Panc1 (cell line): ENCODE measurements around the gene ITIH2. TPM values are rescaled to one million over a fixed set of nuclear protein-coding genes. Genes with fewer than 3 reads are reported as not detected.

Experiments
- ATAC-seq: fragments of 200-7000 bp; cut with Tn5 transposase; 2 replicates; pipeline ENCODE4 v1.9.1; 2020; ENCODE audit warnings: mild to moderate bottlenecking, moderate library complexity
- BruUV-seq: library from RNA; stranded (reverse); fragments of 400-500 nt; replicated peaks from 2 replicates; lab custom pipeline; 2021; lab: Mats Ljungman, UMichigan
- CTCF ChIA-PET: fragments of 300-600 bp; sonication (Branson Sonifier 250); formaldehyde crosslinking; loops from one replicate; lab custom pipeline; 2022; ENCODE audit warnings: antibody characterized with exemption; lab: Charles Lee
- POLR2A ChIA-PET: fragments of 300-600 bp; sonication (Branson Sonifier 250); formaldehyde crosslinking; loops from one replicate; lab custom pipeline; 2022; ENCODE audit warnings: antibody characterized with exemption; lab: Charles Lee
- DNase-seq: peaks from one replicate; pipeline ENCODE4 v3.0.0-alpha.2; 2010; ENCODE audit warnings: low read depth, low spot score
- H3K27ac ChIP-seq: 2 replicates; pipeline ENCODE4 v1.5.1; 2011; ENCODE audit warnings: mild to moderate bottlenecking, low read length, inconsistent platforms
- H3K27me3 ChIP-seq: fragments of 200-500 bp; sonication (Bioruptor generic); 2 replicates; pipeline ENCODE4 v1.6.0; 2014; ENCODE audit warnings: low read length, inconsistent platforms; ENCODE audit not compliant: control insufficient read depth, insufficient read depth
- H3K36me3 ChIP-seq: fragments of 200-500 bp; sonication (Bioruptor generic); 2 replicates; pipeline ENCODE4 v1.5.1; 2014; ENCODE audit warnings: inconsistent platforms, mild to moderate bottlenecking, low read length, moderate library complexity; ENCODE audit not compliant: control insufficient read depth, insufficient read depth
- H3K4me1 ChIP-seq: 2 replicates; pipeline ENCODE4 v1.5.1; 2011; ENCODE audit warnings: inconsistent platforms, mild to moderate bottlenecking, low read length, moderate library complexity; ENCODE audit not compliant: control insufficient read depth, insufficient read depth
- H3K4me3 ChIP-seq, 2 experiments: 2 replicates each; pipeline ENCODE4 v1.5.1; 2011 to 2012; ENCODE audit warnings: low read depth in 2 of 2, low read length in 2 of 2, mild to moderate bottlenecking in 2 of 2, inconsistent platforms in 1 of 2, moderate library complexity in 1 of 2
- H3K9me3 ChIP-seq: fragments of 200-500 bp; sonication (Bioruptor generic); 2 replicates; pipeline ENCODE4 v1.5.1; 2014; ENCODE audit warnings: low read depth, mild to moderate bottlenecking, inconsistent platforms, low read length, moderate library complexity; ENCODE audit not compliant: control insufficient read depth, insufficient read depth
- POLR2AphosphoS5 ChIP-seq: IDR thresholded peaks from 2 replicates; pipeline ENCODE4 v1.6.1; 2012; ENCODE audit warnings: mild to moderate bottlenecking, low read depth, low read length, moderate library complexity
- SIN3A ChIP-seq: IDR thresholded peaks from 2 replicates; pipeline ENCODE4 v1.6.1; 2012; ENCODE audit warnings: low read depth, mild to moderate bottlenecking, low read length, moderate library complexity, borderline replicate concordance; ENCODE audit not compliant: insufficient read depth
- TCF7L2 ChIP-seq: IDR thresholded peaks from 2 replicates; pipeline ENCODE4 v1.6.1; 2011; ENCODE audit warnings: mild to moderate bottlenecking, low read depth, low read length, inconsistent platforms
- in situ Hi-C: cut with HindIII; loops from 2 replicates; pipeline ENCODE4 v1.10.0; 2016; ENCODE audit warnings: low sequenced_read_pairs, low pct_unique_long_range_greater_than_20kb
- intact Hi-C: fragments of 100-400 bp; cut with micrococcal nuclease; formaldehyde crosslinking; loops from one replicate; pipeline ENCODE4 v1.10.0; 2022; ENCODE audit not compliant: unreplicated experiment
- total RNA-seq: library from RNA; stranded (reverse); gene quantifications from one replicate; pipeline ENCODE4 v1.2.1, GENCODE V29; 2021; ENCODE audit not compliant: unreplicated experiment
- TF ChIP-seq, protein P1 (sequence below), 2 experiments: IDR thresholded peaks; 2 replicates each; pipeline ENCODE4 v1.6.1; 2011 to 2012; ENCODE audit warnings: low read depth in 2 of 2, control low read depth in 1 of 2, low read length in 1 of 2, mild to moderate bottlenecking in 1 of 2, moderate library complexity in 1 of 2; ENCODE audit not compliant: insufficient read depth in 1 of 2
- TF ChIP-seq, protein P2 (sequence below): fragments of 450-650 bp; IDR thresholded peaks from 2 replicates; pipeline ENCODE4 v1.5.1; 2017; ENCODE audit warnings: mild to moderate bottlenecking

Gene ITIH2
- total RNA-seq, 1 experiment from 2014 or later: 0.67 TPM

GRCh38 chr10:7722927-7723529 lies 19.9 kb downstream of the ITIH2 start:
- no peak overlapping the region for H3K27ac ChIP-seq
- H3K4me3 ChIP-seq: no peak overlapping the region
- in situ Hi-C loops: no loop called here
- CTCF ChIA-PET: no interaction called here
- BruUV-seq: no TSS peak
- POLR2A ChIA-PET: no interaction called here
- intact Hi-C loops: no loop called here
- no peaks in the 10 kb centered on the region for H3K4me1 ChIP-seq
- TF ChIP-seq TCF7L2: no peak
- TF ChIP-seq POLR2AphosphoS5: no peak
- TF ChIP-seq, protein P1, sequence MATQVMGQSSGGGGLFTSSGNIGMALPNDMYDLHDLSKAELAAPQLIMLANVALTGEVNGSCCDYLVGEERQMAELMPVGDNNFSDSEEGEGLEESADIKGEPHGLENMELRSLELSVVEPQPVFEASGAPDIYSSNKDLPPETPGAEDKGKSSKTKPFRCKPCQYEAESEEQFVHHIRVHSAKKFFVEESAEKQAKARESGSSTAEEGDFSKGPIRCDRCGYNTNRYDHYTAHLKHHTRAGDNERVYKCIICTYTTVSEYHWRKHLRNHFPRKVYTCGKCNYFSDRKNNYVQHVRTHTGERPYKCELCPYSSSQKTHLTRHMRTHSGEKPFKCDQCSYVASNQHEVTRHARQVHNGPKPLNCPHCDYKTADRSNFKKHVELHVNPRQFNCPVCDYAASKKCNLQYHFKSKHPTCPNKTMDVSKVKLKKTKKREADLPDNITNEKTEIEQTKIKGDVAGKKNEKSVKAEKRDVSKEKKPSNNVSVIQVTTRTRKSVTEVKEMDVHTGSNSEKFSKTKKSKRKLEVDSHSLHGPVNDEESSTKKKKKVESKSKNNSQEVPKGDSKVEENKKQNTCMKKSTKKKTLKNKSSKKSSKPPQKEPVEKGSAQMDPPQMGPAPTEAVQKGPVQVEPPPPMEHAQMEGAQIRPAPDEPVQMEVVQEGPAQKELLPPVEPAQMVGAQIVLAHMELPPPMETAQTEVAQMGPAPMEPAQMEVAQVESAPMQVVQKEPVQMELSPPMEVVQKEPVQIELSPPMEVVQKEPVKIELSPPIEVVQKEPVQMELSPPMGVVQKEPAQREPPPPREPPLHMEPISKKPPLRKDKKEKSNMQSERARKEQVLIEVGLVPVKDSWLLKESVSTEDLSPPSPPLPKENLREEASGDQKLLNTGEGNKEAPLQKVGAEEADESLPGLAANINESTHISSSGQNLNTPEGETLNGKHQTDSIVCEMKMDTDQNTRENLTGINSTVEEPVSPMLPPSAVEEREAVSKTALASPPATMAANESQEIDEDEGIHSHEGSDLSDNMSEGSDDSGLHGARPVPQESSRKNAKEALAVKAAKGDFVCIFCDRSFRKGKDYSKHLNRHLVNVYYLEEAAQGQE (IDR thresholded peaks at IDR 0.05; ENCODE audit: insufficient read depth in 1 of 2, low read depth in 2 of 2, low read length in 1 of 2): no peak
- TF ChIP-seq, protein P2, sequence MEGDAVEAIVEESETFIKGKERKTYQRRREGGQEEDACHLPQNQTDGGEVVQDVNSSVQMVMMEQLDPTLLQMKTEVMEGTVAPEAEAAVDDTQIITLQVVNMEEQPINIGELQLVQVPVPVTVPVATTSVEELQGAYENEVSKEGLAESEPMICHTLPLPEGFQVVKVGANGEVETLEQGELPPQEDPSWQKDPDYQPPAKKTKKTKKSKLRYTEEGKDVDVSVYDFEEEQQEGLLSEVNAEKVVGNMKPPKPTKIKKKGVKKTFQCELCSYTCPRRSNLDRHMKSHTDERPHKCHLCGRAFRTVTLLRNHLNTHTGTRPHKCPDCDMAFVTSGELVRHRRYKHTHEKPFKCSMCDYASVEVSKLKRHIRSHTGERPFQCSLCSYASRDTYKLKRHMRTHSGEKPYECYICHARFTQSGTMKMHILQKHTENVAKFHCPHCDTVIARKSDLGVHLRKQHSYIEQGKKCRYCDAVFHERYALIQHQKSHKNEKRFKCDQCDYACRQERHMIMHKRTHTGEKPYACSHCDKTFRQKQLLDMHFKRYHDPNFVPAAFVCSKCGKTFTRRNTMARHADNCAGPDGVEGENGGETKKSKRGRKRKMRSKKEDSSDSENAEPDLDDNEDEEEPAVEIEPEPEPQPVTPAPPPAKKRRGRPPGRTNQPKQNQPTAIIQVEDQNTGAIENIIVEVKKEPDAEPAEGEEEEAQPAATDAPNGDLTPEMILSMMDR: no peak
- no peak for TF ChIP-seq SIN3A
- no peak for DNase-seq
- ATAC-seq: no peak
- H3K9me3 ChIP-seq: no peaks in the 10 kb centered on the region
- H3K27me3 ChIP-seq: no peaks in the 10 kb centered on the region
- H3K36me3 ChIP-seq: no peaks in the 10 kb centered on the region

DNA sequence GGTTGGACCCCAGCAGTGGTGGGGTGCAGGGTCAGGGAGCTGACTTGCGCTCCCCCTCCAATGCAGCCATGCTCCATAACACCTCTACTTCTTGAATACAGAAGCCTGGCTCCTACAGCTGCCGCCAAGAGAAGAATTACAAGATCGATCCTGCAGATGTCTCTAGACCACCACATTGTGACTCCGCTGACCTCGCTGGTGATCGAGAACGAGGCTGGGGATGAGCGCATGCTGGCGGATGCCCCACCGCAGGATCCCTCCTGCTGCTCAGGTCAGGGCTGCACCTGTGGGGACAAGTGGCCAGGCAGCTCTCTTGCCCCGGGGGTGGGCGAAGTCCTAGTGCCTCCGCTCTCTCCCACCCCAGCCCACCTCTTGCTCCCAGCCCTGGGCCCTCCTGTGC lies 31.7 kb downstream of the ITIH2 start:
- no peak for ATAC-seq
- Histone ChIP-seq H3K4me1 (no peaks in the 10 kb centered on the region), H3K36me3 (no peaks in the 10 kb centered on the region), H3K4me3 (no peak overlapping the region), H3K9me3 (no peaks in the 10 kb centered on the region), H3K27ac (no peak overlapping the region), H3K27me3 (no peaks in the 10 kb centered on the region)
- intact Hi-C loops: no loop called here
- TF ChIP-seq POLR2AphosphoS5: no peak
- ChIA-PET POLR2A (no interaction called here), CTCF (no interaction called here)
- DNase-seq: no peak
- in situ Hi-C loops: no loop called here
- no TSS peak for BruUV-seq

GRCh38 chr10:7738536-7739407 lies 35.7 kb downstream of the ITIH2 start:
- in situ Hi-C loops (no loop called here), intact Hi-C loops (no loop called here)
- ChIA-PET POLR2A (no interaction called here), CTCF (no interaction called here)
- H3K9me3 ChIP-seq: no peaks in the 10 kb centered on the region
- H3K36me3 ChIP-seq: no peaks in the 10 kb centered on the region
- H3K4me1 ChIP-seq: no peaks in the 10 kb centered on the region
- DNase-seq: no peak
- no peak for ATAC-seq
- H3K27ac ChIP-seq: no peak overlapping the region
- no peak for TF ChIP-seq SIN3A
- no peak for TF ChIP-seq TCF7L2
- TF ChIP-seq, protein P1 (IDR thresholded peaks at IDR 0.05; ENCODE audit: insufficient read depth in 1 of 2, low read depth in 2 of 2, low read length in 1 of 2): no peak
- TF ChIP-seq, protein P2: no peak
- TF ChIP-seq POLR2AphosphoS5: no peak
- no TSS peak for BruUV-seq
- H3K4me3 ChIP-seq: no peak overlapping the region
- H3K27me3 ChIP-seq: no peaks in the 10 kb centered on the region
